COLO668 (cell line): Measurements from ENCODE around the gene PSENEN.
A peak's percentile ranks its signal among the peaks of the same experiment; 100 is the strongest.

Experiments
- DNase-seq: peaks from one replicate; lab custom pipeline; 2025; ENCODE audit not compliant: unreplicated experiment; lab: John Stamatoyannopoulos, UW

Gene PSENEN

GRCh38 chr19:35733180-35734125 is 12.0 kb upstream of the PSENEN start:
- DNase-seq = no peak

GRCh38 chr19:35734273-35734672 is 11.2 kb upstream of the PSENEN start:
- no peak for DNase-seq

DNA sequence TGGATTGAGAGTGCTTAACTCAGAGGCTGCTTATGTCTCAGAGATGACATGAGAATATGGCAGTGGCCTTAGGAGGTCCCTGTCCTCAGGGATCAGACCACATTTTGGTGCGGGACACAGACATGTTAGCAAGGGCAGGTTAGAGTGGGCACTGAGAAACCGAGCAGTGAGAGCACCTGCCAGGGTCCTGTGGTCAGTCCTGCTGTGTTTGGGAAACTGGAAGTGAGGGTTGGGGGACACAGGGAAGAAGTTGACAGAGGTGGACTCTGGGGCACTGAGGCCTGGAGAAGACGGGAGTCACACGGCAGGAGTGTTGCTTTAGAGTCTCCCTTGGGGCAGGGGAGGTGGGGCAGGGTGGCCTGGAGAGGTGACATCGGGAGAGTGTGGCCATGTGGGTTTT is 10.6 kb upstream of the PSENEN start:
- DNase-seq = no peak

DNA sequence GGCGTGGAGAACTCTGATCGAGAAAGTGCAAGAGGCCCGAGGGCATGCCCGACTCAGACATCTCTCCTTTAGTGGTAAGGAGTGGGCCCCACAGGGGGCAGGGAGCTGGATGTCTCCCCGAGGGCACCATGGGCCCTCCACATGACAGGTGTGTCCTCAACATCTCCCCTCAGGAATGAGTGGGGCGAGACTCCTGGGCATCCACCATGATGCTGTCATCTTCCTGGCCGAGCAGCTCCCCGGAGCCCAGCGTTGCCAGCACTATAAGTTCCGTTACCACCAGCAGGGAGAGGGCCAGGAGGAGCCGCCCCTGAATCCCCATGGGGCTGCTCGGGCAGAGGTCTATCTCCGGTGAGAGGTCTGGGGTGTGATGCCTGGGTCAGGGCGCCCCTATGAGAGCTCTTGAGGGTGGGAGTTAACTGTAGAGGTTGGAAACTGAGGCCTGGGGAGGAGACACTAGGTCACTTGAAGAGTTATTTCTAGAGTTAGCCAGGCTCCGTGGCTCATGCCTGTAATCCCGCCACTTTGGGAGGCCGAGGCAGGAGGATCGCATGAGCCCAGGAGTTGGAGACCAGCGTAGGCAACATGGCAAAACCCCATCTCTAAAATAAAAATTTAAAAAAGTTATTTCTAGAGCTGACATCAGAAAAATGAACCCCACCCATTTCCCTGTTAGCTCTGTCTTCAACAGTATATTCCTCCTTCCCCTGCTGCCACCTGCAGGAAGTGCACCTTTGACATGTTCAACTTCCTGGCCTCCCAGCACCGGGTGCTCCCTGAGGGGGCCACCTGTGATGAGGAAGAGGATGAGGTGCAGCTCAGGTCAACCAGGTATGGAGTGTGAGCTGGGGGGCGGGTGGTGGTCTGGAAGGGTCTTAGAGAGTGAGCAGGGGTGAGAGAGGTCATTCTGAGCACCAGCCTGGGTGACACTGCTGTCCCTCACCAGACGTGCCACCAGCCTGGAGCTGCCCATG is 8.3 kb upstream of the PSENEN start:
- DNase-seq = no peak

- DNase-seq = no peak
These were observed 7.2 kb upstream of the PSENEN start for GRCh38 chr19:35738021-35738886.

- DNase-seq = no peak
These were observed 6.6 kb upstream of the PSENEN start for GRCh38 chr19:35738887-35739229.

GRCh38 chr19:35739275-35740107 is 6.0 kb upstream of the PSENEN start:
- DNase-seq = no peak

DNA sequence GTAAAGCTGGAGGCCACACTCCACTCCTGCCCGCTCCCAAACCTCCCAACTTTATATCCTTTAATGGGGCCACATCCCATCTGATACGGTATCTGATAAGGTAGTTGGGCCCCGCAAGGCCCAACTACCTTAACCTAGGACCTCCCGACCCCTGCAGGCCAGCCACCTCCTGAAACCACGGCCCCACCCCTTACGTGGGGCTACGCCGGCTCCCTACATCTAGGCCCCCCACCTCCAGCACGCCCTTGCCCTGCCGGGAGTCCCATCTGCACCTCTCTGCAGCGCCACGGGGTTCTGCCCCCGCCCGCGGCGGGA is 5.4 kb upstream of the PSENEN start:
- DNase-seq = no peak

DNA sequence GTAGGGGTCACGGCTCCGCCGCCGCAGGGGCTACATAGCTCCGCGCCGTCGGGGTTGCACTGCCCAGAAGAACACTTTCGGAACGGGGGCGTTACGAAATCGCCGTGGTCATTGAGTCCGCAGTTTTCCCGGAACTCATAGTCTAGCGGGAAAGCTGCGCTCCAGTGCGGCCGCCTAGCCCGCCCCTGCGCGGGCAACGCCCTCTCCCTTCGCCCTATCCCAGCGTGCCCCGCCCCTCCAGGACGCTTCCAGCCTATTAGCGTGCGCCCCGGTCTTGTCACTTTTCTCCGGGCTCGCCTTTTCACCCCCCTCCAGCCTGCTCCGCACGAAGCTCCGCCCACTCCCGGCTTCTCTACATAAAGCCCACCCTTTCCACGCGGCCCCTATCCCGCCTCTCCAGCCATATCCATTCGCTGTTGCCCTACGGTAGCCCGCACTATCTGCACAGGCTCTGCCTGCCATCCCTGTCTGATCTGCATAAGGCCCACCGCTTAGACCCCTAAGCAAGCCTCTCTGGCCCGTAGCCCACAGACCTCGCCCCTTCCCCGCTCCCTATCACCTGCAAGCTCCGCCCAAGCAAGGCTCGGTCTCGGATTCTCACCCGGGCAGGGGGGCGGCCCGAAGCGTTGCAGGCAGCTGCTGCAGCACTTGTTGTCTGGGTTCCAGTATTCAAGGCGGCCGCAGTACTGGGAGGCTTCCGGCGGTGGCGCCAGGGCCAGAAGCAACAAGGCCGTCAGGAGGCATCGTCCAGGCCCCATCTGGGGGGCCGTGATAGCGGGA is 4.8 kb upstream of the PSENEN start:
- DNase-seq = peak; percentile 98

DNA sequence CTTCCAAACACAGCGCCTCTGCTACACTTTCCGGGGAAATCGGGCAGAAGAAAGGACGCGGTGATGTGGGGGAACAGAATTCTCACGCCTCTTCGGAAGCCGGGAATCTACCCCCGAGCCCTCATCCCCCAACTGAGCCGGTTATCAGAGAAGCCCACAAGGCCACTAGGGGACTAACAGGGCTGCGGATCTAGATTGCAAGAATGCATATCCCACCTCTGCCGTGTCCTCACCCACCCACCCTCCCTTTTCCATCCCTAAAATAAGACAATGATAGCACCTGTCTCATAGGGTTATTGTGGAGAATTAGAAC is 4.3 kb upstream of the PSENEN start:
- no peak for DNase-seq

DNA sequence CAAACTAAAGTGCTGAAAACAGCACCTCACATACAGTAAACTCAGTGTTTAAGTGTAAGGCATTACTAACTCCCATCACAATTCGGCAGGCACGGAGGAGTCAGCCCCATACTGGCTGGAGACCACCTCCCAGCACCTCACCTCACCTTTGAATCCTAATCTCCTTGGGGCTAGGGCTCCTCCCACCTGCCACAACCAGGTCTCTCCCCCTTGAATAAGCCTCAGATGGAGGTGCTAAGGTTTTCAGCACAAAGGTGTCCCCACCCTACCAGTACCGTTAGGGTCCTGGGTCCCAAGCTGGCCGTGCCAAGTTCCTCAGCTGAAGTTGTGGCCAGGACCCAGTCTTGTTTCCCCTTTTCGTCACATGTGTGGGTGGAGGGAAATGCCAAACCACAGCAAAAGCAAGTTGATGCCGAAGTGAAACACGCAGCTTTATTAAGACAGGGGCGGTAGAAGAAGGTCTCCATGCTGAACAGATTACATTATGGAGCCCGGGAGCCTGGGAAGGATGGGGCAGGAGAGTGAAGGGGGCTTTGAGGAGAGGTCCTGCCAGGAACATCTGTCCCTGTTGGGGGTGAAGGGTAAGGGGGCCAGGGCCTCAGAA is 3.2 kb upstream of the PSENEN start, which contains the start of gene IGFLR1:
Gene IGFLR1 (minus strand): TSS at position 332 of the 604 bp plus-strand sequence. CDS start 1,272 bp downstream, outside the sequence.
- no peak for DNase-seq

DNA sequence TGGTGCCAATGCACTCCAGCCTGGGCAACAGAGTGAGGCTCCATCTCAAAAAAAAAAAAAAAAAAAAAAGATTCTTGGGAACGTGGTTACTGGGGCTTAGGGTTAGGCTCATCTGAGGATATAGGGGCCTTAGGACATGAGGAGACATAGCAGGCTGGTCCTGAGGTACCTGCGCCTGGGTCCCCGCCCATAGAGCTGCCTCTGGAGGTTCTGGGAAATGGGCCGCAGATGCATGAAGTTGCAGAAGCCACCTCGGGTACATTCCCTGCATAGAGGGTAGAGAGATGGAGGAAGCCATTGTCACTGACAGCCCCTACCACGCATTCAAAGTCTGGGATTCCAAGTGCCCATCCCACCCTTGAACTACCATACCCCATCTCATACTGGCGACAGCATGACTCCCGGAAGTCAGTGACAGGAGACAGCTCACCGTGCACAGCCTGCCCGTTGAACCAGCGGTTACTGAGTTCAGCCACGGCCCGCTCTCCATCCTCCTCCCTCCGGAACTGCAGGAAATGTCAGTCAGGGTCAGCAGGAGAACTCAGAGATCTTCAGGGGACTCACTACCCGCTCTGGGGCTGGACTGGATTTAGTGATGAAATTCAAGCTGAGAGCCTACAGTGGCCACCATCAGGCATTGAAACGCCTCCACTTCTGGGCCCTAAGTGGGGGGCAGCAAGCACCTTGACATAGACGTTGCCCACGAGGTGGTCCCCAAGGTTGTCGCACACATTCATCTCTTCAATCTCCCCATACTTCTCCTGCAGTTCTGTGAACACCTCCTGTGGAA is 1.6 kb upstream of the PSENEN start:
- DNase-seq = no peak

DNA sequence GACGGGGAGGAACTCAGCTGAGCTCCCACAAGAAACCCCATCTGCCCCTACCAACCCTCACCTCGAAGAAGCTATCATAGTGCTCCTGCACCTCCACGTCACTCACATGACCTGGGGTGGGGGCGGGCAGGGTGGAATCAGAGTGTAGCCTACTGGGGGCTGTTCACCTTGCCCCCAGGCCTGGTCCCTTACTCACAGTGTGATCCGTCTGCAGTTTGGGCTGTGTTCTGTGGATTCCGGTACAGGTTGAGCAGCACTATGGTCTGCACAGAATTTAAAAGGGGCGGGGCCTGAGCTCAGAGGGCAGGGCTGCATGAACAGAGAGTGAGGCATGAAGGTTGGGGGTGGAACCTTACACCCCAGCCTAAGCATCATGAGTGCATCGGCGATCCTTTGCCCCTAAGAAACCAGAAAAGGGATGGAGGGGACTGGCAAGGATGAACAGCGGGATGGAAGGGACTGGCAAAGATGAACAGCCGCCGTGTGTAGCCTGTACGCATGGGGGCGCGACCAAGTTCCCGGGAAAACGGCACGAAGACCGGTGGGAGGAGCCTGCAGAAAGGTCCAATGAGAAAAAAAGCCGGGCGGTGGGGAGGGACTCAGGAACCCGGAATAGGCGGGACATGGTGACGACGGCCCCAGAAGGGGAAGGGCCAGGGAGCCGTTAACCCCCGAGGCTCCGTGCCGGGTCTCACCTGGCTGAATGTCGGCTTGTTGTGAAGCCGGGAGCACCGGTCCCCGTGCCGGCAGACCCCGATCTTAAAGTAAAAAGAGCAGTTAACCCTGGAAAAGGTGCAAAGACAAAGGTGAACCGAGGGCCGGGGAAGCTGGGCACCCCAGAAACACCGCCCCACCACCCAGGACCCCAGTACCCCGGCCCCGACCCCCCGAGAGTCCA is 772 bp upstream of the PSENEN start:
- DNase-seq = peak; percentile 93

GRCh38 chr19:35746087-35746462 is 624 bp downstream of the PSENEN start:
- DNase-seq = no peak

GRCh38 chr19:35746531-35746930 is 1.1 kb downstream of the PSENEN start:
- DNase-seq = no peak

DNA sequence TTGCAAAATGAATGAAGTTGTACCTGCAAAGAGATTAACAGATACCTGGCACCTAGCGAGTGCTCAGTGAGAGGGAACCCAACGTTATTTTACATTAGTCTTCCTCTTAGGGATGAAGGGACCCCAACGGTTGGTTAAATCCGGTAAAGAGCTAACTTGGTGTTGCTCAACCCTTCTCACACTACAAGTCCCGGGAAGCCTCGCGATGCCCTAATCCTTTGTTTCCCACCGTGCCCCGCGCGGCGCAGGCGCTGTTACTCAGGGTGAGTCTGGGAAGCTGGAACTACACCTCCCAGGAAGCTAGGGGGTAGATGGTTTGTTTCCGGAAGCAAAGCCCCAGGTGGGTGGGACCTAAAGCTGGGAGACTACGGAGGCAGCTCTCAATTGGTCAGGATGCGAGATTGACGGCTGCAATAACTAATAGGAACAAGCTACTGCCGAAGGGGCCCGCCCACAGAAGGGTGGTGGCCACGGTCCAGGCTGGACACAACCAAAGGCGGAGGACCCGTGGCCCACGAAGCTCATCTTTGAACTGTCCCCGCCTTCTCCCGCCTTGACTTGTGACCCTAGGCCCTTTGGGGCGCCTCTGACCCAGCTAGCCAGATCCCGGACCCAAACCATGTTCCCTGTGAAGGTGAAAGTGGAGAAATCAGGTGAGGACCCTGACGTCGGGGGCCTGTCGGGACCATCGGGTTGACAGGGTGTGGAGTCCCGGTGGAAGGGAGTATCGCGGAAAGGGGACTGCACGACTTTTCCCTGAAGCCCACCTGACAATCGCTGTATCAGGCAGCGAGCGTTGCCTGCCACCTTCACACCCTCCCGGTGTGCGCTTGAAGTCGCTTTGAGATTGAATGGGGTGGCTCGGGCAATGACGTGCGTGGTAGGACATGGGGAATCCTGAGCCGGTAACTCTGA is 2.9 kb downstream of the PSENEN start, which contains the start of gene LIN37:
Gene LIN37 (plus strand): TSS at position 471 of the 915 bp plus-strand sequence. CDS start 149 bp downstream, at position 620.
- DNase-seq = peak; percentile 98
